ENCODE results near the gene KPNB1.

KPNB1 gene

DNA sequence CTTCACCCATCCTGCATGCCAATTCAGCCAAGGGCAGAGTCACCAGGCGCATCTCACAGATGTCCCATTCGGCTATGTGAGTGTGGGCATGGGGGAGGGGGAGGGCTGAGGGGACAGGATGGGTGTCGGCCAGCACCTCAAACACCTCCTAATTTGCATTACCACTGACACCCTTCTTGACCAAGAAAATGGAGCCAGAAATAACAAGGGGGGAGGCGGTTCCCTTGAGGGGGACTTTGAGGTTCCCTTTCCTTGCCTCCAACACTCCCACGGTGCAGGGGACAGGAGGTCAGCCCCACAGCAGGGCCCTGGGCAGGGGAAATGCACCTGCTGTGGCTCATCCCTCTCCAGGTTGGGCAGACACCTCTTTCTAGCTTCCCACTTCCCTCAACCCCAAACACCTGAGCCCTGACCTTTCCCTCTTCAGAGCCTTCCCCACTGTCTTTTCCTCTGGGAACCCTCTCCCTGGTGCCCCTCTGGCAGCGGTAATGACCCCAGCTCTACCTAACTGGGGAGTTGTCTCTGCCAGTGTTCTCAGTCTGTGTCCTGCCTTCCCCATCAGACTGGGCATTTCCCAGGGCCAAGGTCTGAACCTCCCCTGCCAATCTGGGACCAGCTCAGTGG, 65.2 kb downstream of the KPNB1 start:
- no peak overlapping the region for H3K4me3 ChIP-seq (ENCODE audit: low read depth, low read length)
- TF ChIP-seq CTCF (IDR thresholded peaks at IDR 0.05; ENCODE audit: low read depth, low read length), result no peak

GRCh38 chr17:47715669-47716325, 66.1 kb downstream of the KPNB1 start:
- no peak overlapping the region for H3K4me3 ChIP-seq (ENCODE audit: low read depth, low read length)
- TF ChIP-seq CTCF (IDR thresholded peaks at IDR 0.05; ENCODE audit: low read depth, low read length), result no peak

DNA sequence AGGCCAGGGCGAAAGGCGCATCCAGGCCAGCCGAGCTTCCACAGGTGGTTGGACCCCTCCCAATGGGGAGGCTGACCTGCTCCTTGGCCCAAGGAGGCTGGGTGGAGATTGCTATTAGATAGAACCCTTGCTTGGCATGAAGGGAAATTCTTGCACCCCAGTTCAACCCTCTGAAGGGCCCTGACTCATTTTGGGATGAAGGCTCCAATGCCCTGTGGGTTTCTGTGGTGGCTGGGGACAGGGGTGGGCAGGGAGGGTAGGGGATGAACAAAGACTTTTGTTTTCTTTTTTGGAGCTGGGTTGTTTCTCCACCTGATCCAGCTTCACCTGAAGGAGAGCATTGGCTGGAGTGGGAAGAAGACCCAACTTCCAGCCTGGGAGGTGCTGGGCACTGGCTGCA, 66.7 kb downstream of the KPNB1 start:
- no peak overlapping the region for H3K4me3 ChIP-seq (ENCODE audit: low read depth, low read length)
- TF ChIP-seq CTCF (IDR thresholded peaks at IDR 0.05; ENCODE audit: low read depth, low read length), result no peak

DNA sequence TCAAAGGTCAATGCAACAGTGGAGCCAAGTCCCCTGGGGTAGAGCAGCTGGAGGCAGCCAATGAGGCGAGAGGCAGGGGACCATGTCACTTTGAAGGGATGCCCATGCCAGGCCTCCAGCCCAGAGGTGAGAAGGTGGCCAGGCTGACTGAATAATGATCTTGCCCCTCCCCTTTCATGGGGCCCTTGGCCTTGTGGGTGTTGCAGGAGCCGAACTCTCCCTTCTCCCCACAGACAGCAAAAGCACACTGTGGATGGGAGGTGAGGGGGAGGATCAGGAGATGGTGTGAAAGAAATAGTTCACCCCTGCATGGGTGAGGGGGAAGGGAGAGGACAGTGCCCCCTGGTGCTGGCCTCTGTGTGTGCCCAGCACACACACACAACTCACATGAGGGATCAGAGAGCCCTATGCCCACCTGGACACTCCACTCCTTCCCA, 67.6 kb downstream of the KPNB1 start:
- H3K4me3 ChIP-seq (ENCODE audit: low read depth, low read length), result no peak overlapping the region
- TF ChIP-seq CTCF (IDR thresholded peaks at IDR 0.05; ENCODE audit: low read depth, low read length), result peak; percentile 36; the same call in 1 of the 2 replicates

DNA sequence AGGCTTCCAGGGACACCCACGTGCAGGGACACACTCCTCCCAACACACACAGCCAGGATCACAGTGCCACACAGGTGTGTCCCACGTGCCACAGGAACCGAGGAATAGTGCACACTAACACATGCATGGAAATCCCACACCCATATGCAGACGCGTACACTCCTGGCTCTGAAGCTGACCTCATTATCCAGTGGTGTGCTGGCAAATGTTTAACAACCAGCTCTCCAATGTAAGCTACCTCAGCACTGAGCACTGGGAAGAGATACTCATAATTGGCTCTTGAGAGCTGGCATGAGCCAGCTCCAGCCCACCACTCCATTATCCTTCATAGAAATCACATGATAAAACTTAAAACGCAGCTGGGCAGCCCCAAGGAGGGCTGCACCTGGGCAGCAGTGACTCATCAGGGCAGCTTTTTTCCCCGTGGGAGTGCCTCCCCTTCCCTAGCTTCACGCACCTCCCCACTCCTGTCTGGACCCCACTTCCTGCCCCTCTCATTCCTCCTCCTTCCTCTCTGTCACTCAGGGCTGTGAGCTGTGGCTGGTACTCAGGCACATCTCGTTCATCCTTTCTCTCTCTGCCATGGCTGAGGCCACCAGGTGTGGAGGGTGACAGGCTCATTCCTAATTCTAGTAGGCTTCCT, 68.4 kb downstream of the KPNB1 start:
- H3K4me3 ChIP-seq (ENCODE audit: low read depth, low read length), result no peak overlapping the region
- no peak for TF ChIP-seq CTCF (IDR thresholded peaks at IDR 0.05; ENCODE audit: low read depth, low read length)

DNA sequence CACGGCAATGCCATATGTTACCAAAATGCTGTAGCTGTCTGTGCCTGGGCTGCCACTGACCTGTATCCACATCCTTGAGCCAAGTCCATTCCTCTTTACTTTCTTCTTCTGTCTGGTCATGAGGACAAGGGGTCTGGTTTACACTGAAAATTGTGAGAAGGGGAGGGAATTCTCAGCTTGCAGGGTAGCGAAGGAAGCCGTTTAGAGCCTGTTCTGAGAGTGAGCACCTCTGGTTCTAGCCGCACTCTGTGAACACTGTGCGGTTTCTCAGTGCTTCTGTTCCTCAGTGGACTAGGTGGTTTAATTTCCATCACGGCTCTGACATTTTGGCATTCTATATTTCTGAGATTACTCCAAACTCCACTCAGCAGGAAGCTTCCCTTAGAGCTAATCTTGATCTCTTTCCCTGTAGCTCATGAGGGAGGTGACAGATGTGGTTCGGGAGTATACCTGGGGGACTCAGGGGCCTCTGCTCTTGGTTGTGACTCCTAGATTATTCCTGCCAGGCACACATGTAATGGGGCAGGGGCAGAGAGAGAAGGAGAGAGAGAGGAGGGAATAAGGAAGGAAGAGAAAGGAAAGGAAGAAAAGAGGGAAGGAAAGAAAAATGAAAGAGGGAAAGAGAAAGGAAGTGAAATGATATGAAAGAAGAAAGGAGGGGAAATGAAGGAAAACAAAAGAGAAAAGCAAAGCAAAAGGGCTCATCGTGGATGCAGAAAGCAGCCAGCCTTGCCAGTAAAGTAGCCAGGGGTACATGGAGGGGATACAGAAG, 69.1 kb downstream of the KPNB1 start:
- no peak for TF ChIP-seq CTCF (IDR thresholded peaks at IDR 0.05; ENCODE audit: low read depth, low read length)
- H3K4me3 ChIP-seq (ENCODE audit: low read depth, low read length), result no peak overlapping the region
